Left kidney (tissue), 2 donors: ENCODE data around the gene FDXR. TPM values are rescaled to one million over a fixed set of nuclear protein-coding genes. Genes with fewer than 3 reads are reported as not detected.
A peak's percentile ranks its signal among the peaks of the same experiment; 100 is the strongest.
"Not testable (repeated sequence)": the region's sequence is repeated elsewhere in the genome, so short reads cannot be mapped to it uniquely, and the experiment has no call there.

Experiments used
- DNase-seq: peaks from one replicate; pipeline ENCODE4 v3.0.0-alpha.2; 2013
- polyA plus RNA-seq: library from polyadenylated mRNA; unstranded; fragments of 120-200 nt; gene quantifications from one replicate; pipeline ENCODE4 v1.2.1, GENCODE V29; 2013; ENCODE audit not compliant: insufficient read length

The FDXR gene
- polyA plus RNA-seq, 1 donor, result 6.5 TPM

GRCh38 chr17:74873037-74873873 lies 461 bp upstream of the FDXR start:
- peak; percentile 100 for DNase-seq

- DNase-seq, result no peak
Observed at GRCh38 chr17:74871356-74872076, 1.3 kb downstream of the FDXR start.

- DNase-seq, result no peak
Observed at GRCh38 chr17:74870512-74870911, 2.3 kb downstream of the FDXR start.

- not testable (repeated sequence) for DNase-seq
Observed at GRCh38 chr17:74870028-74870427, 2.8 kb downstream of the FDXR start.

DNA sequence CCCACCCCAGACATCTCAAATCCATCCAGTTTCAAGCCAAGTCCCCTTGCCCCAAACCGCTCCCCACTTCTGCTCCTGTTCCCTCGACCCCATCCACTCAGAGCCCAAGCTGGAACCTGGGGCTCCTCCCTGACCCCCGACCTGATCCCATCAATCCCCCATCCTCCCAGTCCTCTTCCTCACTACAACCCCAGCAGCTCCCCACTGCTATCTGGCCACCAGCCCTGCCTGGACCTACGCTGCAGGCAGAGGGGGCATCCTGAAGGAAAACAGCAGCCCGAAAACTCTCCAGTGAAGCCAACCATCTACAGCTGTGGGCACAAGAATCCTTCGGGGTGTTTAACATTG lies 3.9 kb downstream of the FDXR start:
- DNase-seq, result no peak

DNA sequence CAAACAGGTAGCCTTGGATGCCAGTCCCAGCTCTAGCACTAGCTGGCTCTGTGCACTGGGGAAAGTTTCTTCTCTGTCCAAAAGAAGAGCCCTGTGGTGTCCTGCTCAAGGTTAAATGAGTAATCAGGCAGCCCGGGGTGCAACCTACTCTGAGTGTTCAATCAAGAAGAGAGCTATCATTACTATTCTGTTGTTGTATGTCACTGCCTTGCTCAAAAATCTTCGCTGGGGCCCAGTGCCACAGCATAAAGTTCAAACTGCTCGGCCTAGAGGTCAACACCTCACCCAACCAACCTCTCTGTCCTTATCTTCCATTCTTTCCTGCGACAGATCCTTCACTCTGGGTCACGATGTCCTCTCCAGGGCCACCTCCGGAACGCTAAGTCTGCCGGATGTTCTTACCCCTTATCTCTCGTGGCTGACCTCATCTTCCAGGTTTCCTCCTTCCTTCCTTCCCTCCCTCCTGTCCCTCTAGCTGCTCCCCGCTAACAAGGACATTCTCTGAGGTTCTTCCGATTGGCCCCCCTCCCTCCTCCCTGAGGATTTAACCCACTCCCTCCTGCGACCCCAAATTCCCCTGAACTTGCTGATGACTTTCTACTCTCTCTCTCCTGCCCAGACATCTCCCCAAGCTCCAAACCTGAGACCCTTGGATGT lies 4.4 kb downstream of the FDXR start:
- DNase-seq, result no peak

DNA sequence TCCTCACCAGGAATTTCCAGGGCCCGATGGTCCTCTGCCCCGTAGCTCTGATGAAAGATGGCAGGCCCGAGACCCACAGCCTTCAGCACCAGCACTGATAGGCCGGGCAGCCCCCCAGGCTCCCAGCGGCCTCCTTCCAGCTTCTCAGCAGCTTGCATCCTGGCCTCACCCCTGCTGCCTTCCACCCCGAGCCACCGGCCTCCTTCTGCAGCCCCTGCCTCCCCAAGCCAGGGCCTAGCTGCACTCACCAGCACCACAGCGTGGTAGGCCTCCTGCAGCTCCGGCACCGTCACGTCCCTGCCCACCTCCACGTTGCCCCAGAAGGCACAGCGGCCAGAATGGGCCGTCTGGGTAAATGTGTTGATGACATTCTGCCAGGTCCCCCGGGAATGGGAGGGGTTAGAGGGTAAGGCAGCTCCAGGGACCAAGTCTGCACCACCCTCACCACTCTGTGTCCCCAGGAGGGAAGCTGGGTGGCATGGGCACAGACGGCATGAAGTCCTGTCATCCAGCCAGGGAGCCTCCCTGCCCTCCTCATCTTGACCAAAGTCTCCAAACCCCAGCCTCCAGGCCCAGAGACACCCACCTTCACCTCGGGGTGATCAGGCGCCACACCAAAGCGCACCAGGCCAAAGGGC lies 6.5 kb downstream of the FDXR start:
- DNase-seq, result no peak

DNA sequence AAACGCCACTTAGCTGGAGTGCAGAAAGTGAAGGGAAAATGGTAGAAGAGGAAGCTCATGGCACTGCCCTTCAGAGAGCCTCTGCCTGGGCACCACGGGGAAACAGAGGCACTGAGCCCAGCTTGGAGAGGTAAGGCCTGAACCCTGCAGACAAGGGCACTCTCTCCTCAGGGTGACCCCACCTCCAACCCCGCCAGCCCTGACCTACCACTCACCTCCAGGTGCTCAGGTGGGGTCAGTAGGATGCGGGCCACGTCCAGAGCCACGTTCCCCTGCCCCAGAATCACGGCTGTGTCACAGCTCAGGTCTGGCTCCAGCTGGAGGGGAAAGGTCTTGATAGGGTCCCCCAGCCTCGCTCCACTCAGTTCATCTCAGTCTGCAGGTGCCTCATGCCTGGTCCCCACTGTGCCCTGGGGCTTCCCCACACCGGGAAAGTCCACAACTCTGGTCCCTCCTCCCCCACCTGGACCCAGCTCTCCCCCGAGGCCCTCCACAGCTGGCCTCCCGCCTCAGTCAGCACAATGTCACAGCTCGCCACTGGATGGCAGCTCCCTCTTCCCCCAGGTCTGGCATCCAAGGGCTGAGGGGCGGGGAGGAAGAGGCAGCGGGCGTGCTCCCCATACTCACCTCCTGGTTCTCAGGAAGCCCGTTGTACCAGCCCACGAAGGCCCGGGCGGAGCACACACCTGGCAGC lies 7.1 kb downstream of the FDXR start:
- no peak for DNase-seq

DNA sequence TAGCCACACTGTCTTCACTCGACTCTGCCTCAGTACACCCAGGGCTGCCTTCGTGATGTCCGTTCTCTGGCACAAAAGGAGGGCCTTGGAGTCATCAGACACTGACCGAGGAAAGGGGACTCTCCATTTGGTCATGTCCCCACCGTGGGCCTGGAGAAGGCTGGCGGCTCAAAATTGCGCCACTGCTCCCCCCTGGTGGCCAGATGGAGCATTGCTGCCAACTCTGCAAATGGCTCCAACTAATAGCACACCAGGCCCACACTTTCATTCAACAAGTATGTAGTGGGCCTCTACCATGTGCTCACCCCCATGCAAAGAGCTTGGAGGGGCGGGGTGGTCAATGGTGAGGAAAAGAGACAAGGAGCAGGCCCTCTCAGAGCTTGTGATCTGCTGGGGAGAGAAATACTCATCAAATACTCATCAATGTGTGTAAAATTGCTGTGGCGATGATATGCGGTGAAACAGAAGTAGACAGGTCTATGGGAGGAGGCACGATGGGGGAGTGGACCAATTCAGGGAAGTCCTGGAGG lies 7.9 kb downstream of the FDXR start:
- peak; percentile 63 for DNase-seq

- no peak for DNase-seq
Observed at GRCh38 chr17:74864297-74864865, 8.4 kb downstream of the FDXR start.

DNA sequence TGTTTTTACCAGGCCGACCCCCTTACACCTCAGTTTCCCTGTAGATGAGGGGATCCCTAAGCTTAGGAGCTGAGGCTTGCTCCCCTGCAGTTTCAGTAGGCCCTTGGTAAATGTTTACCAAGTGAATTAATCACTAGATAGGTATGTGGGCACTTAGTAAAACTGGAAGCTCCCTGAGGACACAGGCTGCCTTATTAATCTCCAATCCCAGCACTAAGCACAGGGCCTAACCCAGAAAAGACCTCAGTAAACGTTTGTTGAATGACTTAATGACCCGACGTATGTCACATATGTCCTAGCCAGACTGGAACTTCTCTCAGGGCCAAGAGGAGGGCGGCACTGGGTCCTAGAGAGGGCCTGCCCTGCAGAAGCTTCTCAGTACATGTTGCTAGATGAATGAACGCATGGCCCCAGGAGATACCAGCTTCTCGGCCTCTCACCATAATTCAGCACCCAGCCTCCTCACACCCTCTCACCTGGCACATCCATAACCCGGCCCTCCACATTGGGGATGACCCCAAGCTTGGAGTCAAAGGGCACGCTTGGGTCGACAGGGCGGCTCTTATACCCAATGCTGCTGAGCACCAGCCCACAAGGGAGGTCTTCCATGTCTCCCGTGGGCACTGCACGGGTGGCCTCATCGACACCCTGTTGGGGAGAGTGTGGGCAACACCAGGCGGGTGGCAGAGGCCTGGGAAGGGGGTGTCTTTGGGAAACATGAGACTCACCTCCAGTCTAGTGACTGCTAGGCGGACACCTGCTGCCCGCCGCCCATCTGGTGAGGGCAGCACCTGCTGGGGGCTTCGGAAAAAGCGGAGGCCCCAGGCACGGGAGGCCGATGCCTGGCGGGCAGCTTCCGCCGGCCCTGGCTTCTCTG lies 9.1 kb downstream of the FDXR start:
- no peak for DNase-seq

GRCh38 chr17:74862919-74863318 lies 9.9 kb downstream of the FDXR start:
- no peak for DNase-seq

DNA sequence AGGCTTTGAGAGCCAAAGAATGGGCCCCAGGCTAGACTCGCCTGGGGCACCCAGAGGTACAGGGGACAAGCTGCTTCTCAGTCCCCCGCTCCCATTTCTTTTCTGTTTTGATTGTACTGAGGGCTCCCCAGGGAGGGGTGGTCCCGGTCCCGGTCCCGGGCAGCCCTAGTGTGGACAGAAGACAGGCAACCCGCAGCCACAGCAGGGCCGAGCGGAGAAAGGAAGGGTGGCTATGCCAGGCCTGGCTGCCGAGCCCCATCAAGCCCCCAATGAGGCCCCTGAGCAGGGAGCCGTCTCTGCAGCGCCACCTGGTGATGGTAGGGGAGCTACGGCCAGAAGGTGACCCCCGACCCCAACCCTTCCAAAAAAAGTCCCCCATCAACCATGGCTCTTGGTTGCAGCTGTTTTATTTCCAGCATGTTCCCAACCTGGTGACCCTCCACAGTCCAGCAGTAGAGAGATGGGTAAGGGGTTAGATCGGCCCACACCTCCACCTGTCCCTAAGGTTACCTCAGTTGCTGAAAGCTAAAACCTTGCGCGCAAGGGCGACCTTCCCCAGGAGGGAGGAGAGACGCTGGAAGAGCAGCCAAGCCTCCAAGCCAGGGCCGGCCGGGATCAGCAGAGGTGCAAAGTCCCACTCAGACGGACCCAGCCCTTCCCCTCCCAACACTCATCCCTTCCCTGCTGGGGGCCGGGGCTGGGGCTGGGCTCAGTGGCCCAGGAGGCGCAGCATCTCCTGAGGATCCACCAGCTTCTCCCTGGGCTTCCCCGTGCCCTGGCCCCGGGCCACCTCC lies 10.5 kb downstream of the FDXR start:
- DNase-seq, result peak; percentile 71

- DNase-seq, result no peak
Observed at GRCh38 chr17:74861662-74862107, 11.1 kb downstream of the FDXR start.

DNA sequence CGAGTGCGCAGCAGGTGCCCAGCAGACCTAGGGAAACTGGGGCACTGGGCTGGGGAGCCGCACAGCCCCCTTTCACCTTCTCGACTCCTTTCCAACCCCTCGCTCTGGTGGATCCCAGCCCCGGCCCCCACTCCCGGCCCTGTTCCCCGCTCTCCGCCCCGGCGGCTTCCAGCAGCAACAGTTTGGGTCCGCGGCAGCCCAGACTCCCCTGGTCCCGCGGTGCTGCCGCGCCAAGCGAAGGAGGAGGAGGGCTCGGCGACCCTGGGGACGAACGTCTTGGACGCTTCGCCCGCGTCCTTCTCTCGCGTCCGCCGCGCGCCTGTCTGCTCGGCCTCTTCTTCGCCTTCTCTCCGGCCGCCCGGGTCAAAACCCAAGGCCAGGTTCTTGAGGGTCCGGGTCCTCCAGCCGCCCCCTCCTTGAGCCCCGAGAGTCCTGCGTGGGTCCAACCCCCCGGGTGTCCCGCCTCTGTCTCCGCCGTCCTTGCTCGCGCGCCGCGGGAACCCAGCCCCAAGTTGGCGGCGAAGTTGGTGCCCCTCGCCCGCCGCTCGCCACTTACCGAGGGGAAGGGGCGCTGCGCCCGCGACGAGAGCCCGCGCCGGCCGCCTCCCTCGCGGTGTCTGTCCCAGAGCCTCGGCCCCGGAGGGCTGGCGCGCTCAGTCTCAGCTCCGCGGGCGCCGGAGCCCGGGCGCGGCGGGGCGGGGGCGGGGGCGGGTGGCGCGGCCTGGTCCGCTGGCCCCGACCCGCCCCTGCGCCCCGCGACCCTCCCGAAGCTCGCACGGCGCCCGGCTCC lies 11.7 kb downstream of the FDXR start:
- no peak for DNase-seq

DNA sequence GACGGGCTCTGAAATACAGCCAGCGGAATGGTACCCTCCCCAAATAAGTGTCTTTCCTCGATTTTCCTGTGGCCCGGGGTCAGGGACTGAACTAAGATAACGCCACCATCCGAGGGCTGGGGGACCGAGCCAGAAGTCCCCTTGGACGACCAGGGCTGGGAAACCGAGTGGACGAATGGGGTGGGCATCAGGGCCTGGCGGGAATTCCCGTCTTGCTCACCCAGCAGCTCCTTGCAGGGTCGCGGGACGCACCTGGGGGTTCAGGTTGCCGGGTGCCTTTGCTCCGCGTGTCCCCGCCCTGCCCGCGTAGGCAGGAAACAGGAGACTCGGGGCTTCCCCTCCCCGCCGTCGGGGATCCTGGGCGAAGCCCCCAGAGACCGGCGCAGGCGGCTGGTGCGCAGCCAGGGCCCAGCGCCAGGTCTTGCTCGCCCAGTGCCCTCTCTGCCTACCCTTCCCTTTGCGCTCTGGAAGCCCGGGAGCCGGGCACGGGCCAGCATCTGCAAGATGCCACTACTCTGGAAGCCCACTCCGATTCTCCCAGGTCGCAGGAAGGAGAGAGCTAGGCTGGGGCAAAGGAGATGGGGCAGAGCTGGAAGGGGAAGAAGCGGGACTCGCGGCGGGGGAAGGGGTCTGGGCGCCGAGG lies 12.4 kb downstream of the FDXR start:
- DNase-seq, result no peak

GRCh38 chr17:74859459-74860228 lies 13.2 kb downstream of the FDXR start, which contains the start of gene GRIN2C:
Gene GRIN2C, minus strand, starts transcription at chr17:74859885. Its CDS starts 4,793 bp downstream, at chr17:74855092.
- no peak for DNase-seq
